ENCODE results near the gene GABARAPL2.

GABARAPL2 gene

GRCh38 chr16:75593308-75593707, 27.1 kb downstream of the GABARAPL2 start:
- no peak overlapping the region for H3K4me3 ChIP-seq (ENCODE audit: low read depth, low read length)
- TF ChIP-seq CTCF (IDR thresholded peaks at IDR 0.05; ENCODE audit: low read depth, low read length): no peak

GRCh38 chr16:75593825-75594820, 27.9 kb downstream of the GABARAPL2 start:
- TF ChIP-seq CTCF (IDR thresholded peaks at IDR 0.05; ENCODE audit: low read depth, low read length): no peak
- H3K4me3 ChIP-seq (ENCODE audit: low read depth, low read length): no peak overlapping the region

GRCh38 chr16:75599452-75600277, 33.5 kb downstream of the GABARAPL2 start:
- H3K4me3 ChIP-seq (ENCODE audit: low read depth, low read length): no peak overlapping the region
- TF ChIP-seq CTCF (IDR thresholded peaks at IDR 0.05; ENCODE audit: low read depth, low read length): no peak

- no peak overlapping the region for H3K4me3 ChIP-seq (ENCODE audit: low read depth, low read length)
- no peak for TF ChIP-seq CTCF (IDR thresholded peaks at IDR 0.05; ENCODE audit: low read depth, low read length)
Measured at GRCh38 chr16:75603241-75603640, 37.1 kb downstream of the GABARAPL2 start.

GRCh38 chr16:75606507-75606906, 40.3 kb downstream of the GABARAPL2 start:
- H3K4me3 ChIP-seq (ENCODE audit: low read depth, low read length): no peak overlapping the region
- no peak for TF ChIP-seq CTCF (IDR thresholded peaks at IDR 0.05; ENCODE audit: low read depth, low read length)

GRCh38 chr16:75614066-75614897, 48.1 kb downstream of the GABARAPL2 start:
- no peak for TF ChIP-seq CTCF (IDR thresholded peaks at IDR 0.05; ENCODE audit: low read depth, low read length)
- H3K4me3 ChIP-seq (ENCODE audit: low read depth, low read length): no peak overlapping the region
